Astrocyte of the cerebellum (primary cell): ENCODE measurements around the gene DENND2A.
"Not testable (repeated sequence)": the region's sequence is repeated elsewhere in the genome, so short reads cannot be mapped to it uniquely, and the experiment has no call there.

Source experiments
- DNase-seq: peaks from one replicate; pipeline ENCODE4 v3.0.0-alpha.2; 2011; ENCODE audit warnings: low read depth
- H3K4me3 ChIP-seq: 2 replicates; pipeline ENCODE4 v1.5.1; 2011; ENCODE audit warnings: mild to moderate bottlenecking, low read depth, low read length, moderate library complexity
- in situ Hi-C: cut with HindIII; loops from 2 replicates; pipeline ENCODE4 v1.10.0; 2017; ENCODE audit warnings: low sequenced_read_pairs
- TF ChIP-seq, protein P1 (sequence below): IDR thresholded peaks from 2 replicates; pipeline ENCODE4 v1.5.1; 2012; ENCODE audit warnings: low read length, low read depth, moderate library complexity, mild to moderate bottlenecking; ENCODE audit errors: missing control alignments

DENND2A gene

DNA sequence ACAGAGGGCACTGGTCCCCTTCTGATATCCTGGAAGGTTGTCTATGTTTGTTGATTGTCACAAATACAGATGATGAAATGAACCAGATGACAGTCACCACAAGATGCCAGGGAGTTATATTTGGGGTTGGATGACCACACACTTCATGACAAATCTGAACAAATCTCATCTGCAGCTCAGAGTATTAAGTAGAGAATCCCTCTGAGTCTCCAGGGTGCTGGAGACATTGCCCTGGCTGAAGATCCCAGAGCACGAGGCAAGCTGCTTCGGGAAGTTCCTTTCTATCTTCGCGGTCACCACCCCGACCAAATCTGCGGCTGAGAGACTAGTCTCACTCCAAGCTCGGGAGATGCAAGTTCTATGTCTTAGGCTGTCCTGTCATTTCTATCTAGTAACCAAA lies 9.0 kb downstream of the DENND2A start:
- no peak overlapping the region for H3K4me3 ChIP-seq
- TF ChIP-seq, protein P1, sequence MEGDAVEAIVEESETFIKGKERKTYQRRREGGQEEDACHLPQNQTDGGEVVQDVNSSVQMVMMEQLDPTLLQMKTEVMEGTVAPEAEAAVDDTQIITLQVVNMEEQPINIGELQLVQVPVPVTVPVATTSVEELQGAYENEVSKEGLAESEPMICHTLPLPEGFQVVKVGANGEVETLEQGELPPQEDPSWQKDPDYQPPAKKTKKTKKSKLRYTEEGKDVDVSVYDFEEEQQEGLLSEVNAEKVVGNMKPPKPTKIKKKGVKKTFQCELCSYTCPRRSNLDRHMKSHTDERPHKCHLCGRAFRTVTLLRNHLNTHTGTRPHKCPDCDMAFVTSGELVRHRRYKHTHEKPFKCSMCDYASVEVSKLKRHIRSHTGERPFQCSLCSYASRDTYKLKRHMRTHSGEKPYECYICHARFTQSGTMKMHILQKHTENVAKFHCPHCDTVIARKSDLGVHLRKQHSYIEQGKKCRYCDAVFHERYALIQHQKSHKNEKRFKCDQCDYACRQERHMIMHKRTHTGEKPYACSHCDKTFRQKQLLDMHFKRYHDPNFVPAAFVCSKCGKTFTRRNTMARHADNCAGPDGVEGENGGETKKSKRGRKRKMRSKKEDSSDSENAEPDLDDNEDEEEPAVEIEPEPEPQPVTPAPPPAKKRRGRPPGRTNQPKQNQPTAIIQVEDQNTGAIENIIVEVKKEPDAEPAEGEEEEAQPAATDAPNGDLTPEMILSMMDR, result no peak
- in situ Hi-C loops, result no loop called here
- DNase-seq, result no peak

DNA sequence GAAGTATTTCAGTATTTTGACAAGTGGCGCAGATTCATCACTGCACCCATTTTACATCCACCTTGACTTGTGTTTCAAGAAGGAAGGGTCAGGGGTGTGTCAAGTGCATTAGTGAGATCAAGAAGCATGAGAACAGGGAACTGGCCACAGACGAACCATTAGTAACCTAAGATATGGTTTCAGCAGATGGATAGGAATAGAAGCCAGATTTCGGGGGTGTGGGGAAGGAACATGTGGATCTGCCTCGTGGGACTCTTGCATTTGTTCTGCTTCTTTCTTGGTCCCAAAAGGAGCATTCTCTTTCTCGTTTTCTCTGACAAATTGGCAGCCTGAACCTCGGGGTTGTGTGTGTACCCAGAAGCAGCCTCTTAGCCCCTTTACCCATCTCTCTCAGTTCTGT lies 9.6 kb downstream of the DENND2A start:
- DNase-seq, result no peak
- TF ChIP-seq, protein P1, result no peak
- H3K4me3 ChIP-seq, result no peak overlapping the region
- in situ Hi-C loops, result no loop called here

DNA sequence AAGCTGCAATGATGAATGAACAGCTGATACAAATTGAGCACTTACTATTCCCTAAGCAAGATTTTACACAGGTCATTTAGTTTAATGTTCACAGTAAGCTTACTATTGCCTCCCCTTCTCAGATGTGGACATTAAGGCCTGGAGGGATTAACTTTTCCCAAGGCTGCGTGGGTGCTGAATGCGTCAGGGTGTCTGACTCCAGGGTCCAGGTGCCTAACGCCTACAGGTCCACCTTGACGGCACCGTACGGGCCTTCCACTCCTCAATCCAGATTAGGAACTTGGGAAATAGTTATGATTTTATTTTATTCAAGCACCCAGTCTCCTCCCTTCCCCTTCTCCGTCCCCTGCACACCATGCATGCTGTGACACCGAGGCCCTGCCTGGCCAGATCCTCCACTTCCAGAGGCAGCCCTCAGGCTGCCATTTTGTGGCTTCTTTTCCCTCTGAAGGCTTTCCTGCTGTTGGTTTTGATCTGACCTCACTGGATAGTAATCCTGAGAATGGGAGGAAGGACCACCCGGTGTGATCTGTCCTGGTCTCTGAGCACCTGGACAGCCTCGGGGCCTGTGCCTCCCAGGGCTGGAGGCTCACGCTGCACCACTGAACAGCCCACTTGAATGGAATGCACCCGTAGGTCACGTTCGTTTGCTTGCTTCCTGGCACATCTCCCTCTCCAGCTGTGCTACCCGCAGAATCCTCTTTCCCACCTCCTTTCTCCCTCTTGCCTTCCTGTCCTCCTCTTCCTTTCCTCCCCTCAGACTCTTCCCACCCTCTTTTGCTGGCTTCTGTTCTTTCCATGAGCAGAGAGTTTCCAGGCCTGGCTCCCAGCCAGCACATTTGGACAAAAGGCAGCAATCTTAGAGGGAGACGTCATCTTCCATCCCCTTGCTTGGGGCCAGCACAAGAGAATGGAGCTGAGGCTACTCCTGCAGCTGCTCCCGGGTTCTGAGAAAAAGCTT lies 14.4 kb downstream of the DENND2A start:
- DNase-seq, result peak; percentile 99
- H3K4me3 ChIP-seq, result no peak overlapping the region
- in situ Hi-C loops, result no loop called here
- TF ChIP-seq, protein P1, result no peak

DNA sequence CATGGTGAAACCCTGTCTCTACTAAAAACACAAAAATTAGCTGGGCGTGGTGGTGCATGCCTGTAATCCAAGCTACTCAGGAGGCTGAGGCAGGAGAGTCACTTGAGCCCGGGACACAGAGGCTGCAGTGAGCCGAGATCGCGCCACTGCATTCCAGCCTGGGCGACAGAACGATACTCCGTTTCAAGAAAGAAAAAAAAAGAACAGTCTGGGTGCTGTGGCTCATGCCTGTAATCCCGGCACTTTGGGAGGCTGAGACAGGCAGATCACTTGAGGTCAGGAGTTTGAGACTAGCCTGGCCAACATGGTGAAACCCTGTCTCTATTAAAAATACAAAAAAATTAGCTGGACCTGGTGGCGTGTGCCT lies 15.4 kb downstream of the DENND2A start:
- in situ Hi-C loops, H3K4me3 ChIP-seq, DNase-seq: not testable (repeated sequence)

DNA sequence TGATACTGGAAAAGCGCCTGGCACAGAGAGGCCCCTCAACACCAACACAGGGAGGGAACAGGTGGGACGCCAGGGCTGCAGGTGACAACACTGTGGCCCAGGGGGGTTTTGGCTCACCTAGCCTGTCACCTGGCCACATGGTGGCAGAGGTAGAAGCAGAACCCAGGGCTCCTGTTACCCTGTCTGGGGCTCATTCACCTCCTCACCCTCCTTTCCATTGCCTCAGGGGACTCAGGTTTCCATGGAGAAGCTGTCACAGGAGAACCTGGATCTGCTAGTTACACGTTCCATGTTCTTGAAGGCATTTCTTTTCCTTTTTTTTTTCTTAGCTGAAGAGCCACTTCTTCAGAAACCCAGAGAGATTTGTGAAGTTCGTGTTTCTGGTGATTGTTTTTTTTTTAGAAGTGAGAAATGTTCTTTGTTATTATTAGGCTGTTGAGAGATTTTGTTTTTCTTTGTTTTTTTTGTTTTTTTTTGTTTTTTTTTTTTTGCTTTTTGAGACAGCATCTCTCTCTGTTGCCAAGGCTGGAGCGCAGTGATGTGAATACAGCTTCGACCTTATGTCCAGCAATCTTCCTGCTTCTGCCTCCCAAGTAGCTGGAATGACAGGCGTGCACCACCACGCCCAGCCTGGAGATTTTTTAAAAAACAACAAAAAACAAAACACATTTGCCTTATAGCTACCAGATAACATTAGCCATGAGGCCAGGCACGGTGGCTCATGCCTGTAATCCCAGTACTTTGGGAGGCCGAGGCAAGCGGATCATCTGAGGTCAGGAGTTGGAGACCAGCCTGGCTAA lies 16.0 kb downstream of the DENND2A start:
- no peak overlapping the region for H3K4me3 ChIP-seq
- TF ChIP-seq, protein P1, result no peak
- no peak for DNase-seq
- in situ Hi-C loops, result no loop called here

DNA sequence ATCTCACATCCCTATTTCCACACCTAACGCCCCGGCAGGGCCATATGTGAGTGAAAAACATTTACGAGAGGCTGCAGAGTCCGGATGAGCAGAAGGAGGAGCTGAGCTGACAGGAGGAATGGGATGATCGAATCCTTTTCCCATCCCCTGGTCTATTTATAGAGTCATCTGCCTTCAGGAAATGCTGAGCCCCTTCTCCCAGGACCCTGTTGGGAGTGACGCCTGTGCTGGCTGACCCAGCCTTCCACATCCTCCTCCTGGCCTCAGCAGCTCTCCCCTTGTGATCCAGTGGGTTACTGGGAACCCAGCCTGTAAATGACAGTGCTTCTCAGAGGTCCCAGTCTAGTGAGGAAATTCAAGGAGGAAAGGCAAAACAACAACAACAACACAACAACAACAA lies 16.6 kb downstream of the DENND2A start:
- in situ Hi-C loops, result no loop called here
- H3K4me3 ChIP-seq, result no peak overlapping the region
- DNase-seq, result no peak
- TF ChIP-seq, protein P1, result no peak
